GM21367 (cell line): ENCODE measurements around the gene FOLR1.
"Not testable (repeated sequence)": the region's sequence is repeated elsewhere in the genome, so short reads cannot be mapped to it uniquely, and the experiment has no call there.

Source experiments
- ATAC-seq: cut with Tn5 transposase; IDR thresholded peaks from one replicate; pipeline ENCODE4 v1.9.1; 2021; ENCODE audit not compliant: unreplicated experiment

The FOLR1 gene

DNA sequence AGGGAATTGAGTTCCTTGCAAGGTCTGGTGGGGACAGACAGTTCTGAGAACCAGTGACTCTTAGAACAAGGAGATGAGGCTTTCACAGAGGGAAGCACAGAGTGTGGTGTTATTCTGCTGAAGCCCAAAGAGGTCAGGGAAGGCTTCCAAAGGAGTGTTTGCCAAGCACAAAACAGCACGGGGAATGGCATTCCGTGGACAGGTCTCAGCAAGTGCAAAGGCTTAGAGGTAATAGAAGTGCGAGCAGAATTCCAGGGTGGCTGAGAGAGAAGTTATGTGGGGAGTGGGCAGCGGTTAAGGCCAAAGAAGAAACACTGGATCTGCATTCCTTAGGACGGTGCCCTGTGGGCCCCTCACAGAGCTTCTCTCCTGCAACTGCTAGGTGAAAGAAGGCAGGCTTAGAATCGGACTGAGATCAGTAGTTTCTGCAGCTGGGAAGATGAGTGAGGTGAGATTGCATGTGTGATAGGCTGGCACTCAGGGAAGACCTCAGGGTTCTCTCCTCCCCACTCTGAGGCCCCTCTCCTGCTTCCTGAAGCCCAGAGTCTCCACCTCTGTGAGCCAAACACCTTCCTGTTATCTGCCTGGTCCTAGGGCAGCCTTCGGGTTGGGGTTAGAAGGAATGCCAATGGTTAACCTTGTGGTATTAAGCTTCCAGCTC lies 10.9 kb upstream of the FOLR1 start:
- not testable (repeated sequence) for ATAC-seq

DNA sequence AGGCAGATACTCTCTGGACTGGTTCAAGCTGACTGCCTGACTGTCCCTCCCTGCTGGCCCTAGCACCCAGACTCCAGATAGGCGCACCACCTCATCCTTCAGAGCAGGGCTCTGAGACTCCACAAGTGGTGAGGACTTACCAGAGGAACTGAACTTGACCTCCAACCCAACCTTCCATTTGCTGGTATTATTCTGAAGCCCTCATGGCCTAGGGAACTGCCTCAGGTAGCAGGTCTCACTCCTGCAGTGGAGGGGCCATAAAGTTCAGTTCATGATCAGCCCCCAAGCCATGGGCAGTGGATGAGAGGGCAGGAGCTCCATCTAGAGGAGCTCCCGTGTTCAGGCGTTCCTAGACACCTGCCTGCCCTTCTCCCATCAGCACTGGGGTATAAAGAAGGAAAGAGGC lies 10.4 kb upstream of the FOLR1 start:
- not testable (repeated sequence) for ATAC-seq

DNA sequence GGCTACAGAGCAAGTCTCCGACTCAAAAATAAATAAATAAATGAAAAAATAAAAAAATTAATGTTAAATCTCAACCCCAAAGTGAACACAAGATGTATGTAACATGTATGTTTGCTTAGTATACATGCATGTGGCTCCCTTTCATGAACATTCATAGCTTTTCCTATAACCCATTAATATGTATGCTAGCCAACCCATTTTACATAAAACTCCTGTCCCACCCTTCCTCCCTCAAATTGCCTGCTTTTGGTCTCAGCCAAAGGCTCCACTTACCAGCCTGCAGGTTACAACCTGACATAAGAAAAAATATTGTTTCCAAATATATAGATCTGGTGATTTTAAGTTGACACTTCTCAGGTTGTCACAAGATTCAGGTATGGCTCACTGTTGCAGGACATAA lies 3.7 kb upstream of the FOLR1 start:
- no peak for ATAC-seq

DNA sequence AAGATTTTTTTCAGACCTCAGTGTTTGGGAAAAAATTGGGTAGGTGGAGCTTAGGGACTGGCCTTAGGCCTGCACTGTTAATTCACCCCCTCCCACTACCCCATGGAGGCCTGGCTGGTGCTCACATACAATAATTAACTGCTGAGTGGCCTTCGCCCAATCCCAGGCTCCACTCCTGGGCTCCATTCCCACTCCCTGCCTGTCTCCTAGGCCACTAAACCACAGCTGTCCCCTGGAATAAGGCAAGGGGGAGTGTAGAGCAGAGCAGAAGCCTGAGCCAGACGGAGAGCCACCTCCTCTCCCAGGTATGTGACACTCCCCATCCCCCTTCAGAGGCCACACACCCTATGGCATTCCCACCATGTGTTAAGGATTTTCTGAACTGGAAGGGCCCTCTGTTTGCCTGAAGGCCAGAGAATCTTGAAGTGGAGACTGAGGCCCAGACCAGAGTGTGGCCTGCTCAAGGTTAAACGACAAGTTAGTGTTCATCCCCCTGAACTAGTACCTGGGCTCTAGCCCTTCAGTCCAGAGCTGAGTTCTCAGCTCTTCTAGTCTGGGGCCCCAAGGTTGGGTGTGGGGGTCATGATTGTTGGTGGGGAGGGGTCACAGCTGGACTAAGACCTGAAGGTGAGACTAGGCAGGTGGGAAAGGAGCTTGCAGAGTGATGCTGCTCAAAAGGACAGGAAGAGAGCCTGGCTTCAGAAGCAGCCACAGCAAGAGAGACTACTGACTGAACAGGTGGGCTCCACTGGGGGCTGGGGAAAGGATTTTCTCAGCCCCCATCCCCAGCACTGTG lies 2.3 kb upstream of the FOLR1 start:
- ATAC-seq = no peak

DNA sequence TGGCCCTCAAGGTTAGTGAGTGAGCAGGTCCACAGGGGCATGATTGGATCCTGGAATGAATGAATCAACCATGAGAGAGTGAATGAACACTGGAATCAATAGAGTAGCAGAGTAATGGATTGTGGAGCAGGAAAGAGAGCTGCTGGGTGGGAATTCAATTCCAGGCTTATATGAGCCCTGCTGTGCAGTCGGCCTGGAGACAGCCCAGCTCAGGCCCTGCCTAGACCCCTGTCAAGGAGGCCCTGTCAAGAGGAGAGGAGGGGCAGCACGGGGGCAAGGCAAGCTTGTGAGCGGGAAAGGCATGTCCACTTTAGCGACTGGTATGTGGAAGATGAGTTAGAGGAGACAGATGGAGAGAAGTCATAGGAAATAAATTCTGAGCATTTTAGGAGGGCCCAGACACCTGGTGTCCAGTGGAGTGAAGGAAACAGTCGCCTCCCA lies 1.3 kb upstream of the FOLR1 start:
- ATAC-seq = no peak

DNA sequence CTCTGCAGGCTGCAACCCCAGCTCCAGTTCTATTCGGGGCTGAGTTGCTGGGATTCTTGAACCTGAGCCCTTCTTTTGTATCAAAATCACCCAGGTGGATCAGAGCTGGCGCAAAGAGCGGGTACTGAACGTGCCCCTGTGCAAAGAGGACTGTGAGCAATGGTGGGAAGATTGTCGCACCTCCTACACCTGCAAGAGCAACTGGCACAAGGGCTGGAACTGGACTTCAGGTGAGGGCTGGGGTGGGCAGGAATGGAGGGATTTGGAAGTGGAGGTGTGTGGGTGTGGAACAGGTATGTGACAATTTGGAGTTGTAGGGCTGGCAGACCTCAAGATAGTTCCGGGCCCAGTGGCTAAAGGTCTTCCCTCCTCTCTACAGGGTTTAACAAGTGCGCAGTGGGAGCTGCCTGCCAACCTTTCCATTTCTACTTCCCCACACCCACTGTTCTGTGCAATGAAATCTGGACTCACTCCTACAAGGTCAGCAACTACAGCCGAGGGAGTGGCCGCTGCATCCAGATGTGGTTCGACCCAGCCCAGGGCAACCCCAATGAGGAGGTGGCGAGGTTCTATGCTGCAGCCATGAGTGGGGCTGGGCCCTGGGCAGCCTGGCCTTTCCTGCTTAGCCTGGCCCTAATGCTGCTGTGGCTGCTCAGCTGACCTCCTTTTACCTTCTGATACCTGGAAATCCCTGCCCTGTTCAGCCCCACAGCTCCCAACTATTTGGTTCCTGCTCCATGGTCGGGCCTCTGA lies 3.8 kb downstream of the FOLR1 start:
- ATAC-seq = no peak

DNA sequence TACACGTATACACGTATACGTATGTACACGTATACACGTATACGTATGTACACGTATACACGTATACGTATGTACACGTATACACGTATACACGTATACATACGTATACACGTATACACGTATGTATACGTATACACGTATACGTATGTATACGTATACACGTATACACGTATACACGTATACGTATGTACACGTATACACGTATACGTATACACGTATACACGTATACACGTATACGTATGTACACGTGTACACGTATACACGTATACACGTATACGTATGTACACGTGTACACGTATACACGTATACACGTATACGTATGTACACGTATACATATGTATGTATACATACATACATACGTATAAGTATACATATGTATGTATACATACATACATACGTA lies 9.5 kb downstream of the FOLR1 start:
- not testable (repeated sequence) for ATAC-seq

DNA sequence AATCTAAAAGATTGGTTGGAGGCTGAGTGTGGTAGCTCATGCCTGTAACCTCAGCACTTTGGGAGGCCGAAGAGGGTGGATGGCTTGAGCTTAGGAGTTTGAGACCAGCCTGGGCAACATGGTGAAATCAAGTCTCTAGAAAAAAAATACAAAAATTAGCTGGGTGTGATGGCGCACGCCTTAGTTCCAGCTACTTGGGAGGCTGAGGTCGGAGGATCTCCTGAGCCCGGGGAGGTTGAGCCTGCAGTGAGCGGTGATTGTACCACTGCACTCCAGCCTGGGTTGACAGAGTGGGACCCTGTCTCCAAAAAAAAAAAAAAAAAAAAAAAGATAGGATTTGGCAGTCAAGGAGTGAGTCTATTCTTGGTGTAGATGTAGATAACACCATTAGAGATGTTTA lies 10.6 kb downstream of the FOLR1 start:
- ATAC-seq = no peak

DNA sequence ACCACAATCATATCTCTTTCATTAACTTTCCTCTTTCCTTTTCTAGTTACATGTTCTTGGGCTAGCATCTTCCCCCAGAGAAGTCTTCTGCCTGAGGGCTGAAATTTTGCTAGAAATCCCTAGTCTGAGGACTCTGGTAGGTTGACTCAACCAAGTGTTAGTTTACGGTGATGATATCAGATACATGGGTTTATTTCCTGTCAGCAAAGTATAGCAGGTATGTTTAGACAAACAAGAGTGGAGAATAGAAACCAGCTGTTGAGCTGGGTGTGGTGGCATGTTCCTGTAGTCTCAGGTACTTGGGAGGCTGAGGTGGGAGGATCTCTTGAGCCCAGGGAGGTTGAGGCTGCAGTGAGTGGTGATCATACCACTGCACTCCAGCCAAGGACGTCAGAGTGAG lies 11.2 kb downstream of the FOLR1 start:
- no peak for ATAC-seq

DNA sequence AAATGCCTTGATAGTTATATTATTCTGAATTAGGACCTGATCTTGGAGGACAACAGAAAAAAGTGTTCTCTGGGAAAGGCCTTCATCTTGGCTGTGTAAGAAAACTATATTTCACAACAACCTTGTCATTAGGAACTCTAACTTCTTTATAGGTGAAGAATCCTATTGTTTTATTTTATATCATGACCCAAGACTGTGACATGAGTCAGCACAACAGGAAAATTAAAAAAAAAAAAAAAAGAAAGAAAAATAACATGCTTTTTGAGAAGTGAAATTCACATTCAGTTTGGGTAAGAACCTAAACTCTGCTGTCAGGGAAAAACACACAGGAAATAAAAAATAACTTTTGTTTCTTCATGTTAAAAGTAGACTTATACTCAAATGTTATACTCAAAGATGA lies 12.9 kb downstream of the FOLR1 start:
- no peak for ATAC-seq

DNA sequence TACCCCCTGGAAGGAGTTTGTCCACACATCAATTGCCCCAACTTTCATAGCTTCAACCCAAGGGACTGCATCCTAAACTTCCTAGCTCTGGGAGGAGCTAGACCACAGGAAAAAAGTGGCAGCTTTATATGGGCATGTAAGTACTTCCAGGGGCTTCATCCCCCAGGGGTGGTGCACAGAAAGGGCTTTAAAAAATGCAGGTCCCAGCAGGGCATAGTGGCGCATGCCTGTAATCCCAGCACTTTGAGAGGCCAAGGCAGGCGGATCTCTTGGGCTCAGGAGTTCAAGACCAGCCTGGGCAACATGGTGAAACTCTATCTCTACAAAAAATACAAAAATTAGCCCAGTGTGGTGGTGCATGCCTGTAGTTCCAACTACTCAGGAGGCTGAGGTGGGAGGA lies 14.9 kb downstream of the FOLR1 start:
- ATAC-seq = not testable (repeated sequence)

DNA sequence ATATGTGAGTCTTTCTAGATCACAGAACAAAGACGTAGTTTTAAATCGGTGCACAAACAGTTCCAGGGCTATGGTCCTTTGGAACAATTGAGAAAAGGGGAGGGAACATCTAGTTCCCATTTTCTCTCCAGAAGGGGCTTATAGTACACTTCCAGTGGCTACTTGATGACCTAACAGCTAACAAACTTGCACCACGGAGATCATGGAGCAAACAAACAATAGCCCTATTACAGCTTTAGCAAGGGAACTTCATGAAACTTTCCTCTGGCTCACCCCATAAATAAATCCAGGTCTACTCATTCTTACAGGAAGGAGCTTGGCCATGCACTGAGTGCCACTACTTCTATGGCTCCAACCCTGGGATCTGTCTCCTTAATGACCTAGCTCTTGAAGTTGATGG lies 16.3 kb downstream of the FOLR1 start:
- ATAC-seq = no peak

DNA sequence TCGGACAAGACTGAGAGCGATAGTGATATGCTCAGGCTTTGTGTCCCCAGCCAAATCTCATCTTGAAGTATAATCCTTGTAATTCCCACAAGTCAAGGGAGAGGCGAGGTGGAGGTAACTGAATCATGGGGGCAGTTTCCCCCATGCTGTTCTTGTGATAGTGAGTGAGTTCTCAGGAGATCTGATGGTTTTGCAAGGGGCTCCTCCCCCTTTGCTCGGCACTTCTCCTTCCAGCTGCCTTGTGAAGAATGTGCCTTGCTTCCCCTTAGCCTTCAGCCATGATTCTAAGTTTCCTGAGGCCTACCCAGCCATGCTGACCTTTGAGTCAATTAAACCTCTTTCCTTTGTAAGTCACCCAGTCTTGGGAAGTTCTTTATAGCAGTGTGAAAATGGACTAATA lies 17.2 kb downstream of the FOLR1 start:
- no peak for ATAC-seq

DNA sequence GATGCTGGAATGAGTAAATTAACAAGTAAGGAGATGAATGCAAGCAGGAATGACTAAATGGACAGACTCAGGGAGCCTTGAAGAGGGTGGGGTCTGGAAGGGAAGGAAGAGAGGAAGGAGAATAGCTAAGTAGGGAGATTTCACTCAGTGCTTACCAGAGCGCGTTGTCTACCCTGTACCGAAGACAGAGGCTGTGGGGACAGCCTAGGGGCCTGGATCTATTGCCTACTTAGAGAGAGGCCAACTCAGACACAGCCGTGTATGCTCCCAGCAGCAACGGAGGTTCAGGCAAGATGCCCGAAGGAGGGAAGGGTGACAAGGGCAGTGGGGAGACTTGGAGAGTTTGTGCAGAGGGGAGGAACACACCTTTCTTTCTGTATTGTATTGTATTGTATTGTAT lies 24.7 kb downstream of the FOLR1 start, which contains the start of gene FOLR2:
Gene FOLR2, plus strand, starts transcription at position 157 of the 400 bp plus-strand sequence. CDS start 1,791 bp downstream, outside the sequence.
- no peak for ATAC-seq

DNA sequence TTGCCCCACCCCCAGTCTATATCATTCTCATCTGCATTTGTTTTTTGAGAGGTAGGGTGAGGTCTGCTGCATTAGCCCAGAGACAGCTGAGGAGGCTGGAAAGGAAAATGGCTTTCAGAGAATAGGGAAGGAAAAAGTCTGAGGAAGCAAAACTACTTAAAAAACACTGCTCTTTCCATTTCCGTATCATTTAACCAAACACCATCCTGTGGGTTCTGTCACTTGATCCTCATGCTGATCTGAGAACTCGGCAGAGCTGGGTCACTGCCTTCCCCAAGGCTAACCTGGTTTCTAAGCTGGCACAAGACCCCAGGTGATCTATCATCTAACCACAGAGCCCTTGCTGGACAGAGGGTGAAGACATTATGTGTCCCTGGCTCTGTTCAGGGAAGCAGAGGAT lies 25.9 kb downstream of the FOLR1 start:
- no peak for ATAC-seq

DNA sequence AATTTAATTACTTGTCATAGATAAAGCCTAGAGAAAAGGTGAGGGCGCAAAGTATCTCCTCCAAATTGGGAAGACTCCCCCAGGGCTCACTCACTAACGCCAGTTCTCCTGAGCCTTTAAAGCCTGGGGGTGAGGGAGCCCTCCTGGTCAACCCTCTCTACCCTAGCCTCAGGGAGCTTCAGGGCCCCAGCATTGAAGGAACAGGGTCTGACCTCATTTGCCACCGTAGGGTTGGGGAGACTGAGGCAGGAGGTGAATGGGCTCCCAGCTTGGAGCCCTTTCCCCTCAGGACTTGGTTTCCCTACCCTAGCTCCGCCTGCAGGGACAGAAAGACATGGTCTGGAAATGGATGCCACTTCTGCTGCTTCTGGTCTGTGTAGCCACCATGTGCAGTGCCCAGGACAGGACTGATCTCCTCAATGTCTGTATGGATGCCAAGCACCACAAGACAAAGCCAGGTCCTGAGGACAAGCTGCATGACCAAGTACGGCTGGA lies 26.4 kb downstream of the FOLR1 start:
- no peak for ATAC-seq

DNA sequence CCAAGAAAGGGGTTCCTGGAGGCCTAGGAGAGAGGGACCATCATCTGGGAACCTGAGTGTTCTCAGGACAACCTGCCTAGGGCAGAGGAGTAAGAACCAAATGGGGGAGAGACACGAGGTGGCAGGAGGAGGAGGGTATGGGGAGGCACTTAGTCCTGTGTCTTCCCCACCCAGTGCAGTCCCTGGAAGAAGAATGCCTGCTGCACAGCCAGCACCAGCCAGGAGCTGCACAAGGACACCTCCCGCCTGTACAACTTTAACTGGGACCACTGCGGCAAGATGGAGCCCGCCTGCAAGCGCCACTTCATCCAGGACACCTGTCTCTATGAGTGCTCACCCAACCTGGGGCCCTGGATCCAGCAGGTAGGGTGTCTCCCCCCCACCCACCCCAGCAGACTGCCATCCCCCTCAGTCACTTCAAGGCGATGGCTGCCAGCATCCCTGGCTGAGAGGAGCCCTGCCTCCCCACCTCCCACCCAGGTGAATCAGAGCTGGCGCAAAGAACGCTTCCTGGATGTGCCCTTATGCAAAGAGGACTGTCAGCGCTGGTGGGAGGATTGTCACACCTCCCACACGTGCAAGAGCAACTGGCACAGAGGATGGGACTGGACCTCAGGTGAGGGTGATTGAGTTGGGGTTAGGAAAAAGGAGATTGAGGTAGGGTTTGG lies 28.9 kb downstream of the FOLR1 start:
- ATAC-seq = no peak

DNA sequence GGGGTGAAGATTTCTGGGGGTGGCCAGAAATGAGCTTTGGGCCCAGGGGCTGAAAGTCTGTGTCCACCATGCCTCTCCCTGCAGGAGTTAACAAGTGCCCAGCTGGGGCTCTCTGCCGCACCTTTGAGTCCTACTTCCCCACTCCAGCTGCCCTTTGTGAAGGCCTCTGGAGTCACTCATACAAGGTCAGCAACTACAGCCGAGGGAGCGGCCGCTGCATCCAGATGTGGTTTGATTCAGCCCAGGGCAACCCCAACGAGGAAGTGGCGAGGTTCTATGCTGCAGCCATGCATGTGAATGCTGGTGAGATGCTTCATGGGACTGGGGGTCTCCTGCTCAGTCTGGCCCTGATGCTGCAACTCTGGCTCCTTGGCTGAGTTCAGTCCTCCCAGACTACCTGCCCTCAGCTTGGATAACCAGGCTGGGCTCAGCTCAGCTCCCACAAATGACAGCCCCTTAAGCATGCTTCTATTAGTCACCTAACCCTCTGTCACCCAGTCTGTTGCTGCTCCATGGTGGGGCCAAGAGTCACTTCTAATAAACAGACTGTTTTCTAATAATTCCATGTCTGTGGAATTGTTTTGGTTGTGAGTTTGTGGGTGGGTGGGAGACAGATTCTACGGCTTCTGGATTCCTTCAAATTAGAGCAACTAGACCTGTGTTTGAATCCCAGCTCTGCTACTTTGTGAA lies 29.6 kb downstream of the FOLR1 start:
- ATAC-seq = no peak

DNA sequence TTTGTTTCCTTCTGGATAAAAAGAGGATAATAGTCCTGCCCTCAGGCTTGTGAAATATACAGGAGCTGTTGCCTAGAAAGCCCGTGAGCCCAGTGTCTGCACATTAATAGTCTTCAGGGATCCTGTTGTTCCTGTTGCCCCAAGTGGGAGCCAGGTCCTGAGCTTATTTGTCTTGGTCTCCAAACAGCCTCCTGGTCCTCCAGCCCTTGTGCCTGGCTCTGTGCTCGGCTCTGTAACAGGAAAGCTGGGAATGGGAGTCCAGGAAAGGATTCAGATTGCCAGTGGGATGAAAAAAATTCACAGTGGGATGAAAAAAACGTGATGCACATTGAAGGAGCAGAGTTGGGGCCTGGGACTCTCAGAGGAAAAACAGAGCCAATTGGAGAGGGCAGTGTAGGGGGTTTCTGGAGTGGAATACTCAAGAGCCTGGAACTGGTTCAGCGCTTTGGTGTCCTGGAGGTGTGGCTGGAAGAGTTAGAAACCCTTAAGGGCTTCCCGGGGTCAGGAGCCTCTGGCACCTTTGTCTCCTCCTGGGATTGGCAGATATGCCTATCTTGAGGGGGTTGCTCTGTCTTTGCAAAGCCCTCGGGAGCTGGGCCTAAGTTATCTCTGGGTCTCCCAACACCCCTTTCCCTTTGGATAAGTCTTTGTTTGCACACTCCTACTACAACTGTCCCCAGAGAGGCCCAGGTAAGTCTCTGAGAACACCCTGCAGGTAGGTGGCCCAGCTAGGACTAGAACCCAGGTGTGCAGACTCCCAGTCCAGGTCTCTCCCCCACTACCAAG lies 30.4 kb downstream of the FOLR1 start:
- ATAC-seq = no peak
